ENCODE measurements around the gene KLC1. TPM values are rescaled to one million over a fixed set of nuclear protein-coding genes. Genes with fewer than 3 reads are reported as not detected.

Gene KLC1
- total RNA-seq, 1 experiment from 2014 or later: 55.8 TPM

- DNase-seq (ENCODE audit: low read depth): no peak
- in situ Hi-C loops (cut with HindIII; ENCODE audit: low pct_unique_long_range_greater_than_20kb, low sequenced_read_pairs): no loop called here
These were observed 107.8 kb downstream of the KLC1 start for GRCh38 chr14:103736546-103737431.

- in situ Hi-C loops (cut with HindIII; ENCODE audit: low pct_unique_long_range_greater_than_20kb, low sequenced_read_pairs): no loop called here
These were observed 108.5 kb downstream of the KLC1 start for GRCh38 chr14:103737432-103738045.

GRCh38 chr14:103738166-103738565, 109.2 kb downstream of the KLC1 start:
- in situ Hi-C loops (cut with HindIII; ENCODE audit: low pct_unique_long_range_greater_than_20kb, low sequenced_read_pairs): no loop called here
- DNase-seq (ENCODE audit: low read depth): no peak

More at GRCh38 chr14:103737432-103738045, 108.5 kb downstream of the KLC1 start:
- no peak for DNase-seq (ENCODE audit: low read depth)

GRCh38 chr14:103738701-103739451, 109.9 kb downstream of the KLC1 start:
- DNase-seq (ENCODE audit: low read depth): no peak
- in situ Hi-C loops (cut with HindIII; ENCODE audit: low pct_unique_long_range_greater_than_20kb, low sequenced_read_pairs): no loop called here

- no peak for DNase-seq (ENCODE audit: low read depth)
- in situ Hi-C loops (cut with HindIII; ENCODE audit: low pct_unique_long_range_greater_than_20kb, low sequenced_read_pairs): no loop called here
These were observed 110.4 kb downstream of the KLC1 start for GRCh38 chr14:103739466-103739792.

GRCh38 chr14:103739793-103740501, 110.9 kb downstream of the KLC1 start:
- no peak for DNase-seq (ENCODE audit: low read depth)
- in situ Hi-C loops (cut with HindIII; ENCODE audit: low pct_unique_long_range_greater_than_20kb, low sequenced_read_pairs): no loop called here

GRCh38 chr14:103740991-103741689, 112.1 kb downstream of the KLC1 start:
- no peak for DNase-seq (ENCODE audit: low read depth)
- in situ Hi-C loops (cut with HindIII; ENCODE audit: low pct_unique_long_range_greater_than_20kb, low sequenced_read_pairs): no loop called here

GRCh38 chr14:103741876-103742275, 112.9 kb downstream of the KLC1 start:
- in situ Hi-C loops (cut with HindIII; ENCODE audit: low pct_unique_long_range_greater_than_20kb, low sequenced_read_pairs): no loop called here
- DNase-seq (ENCODE audit: low read depth): no peak

GRCh38 chr14:103742499-103743255, 113.7 kb downstream of the KLC1 start:
- no peak for DNase-seq (ENCODE audit: low read depth)
- in situ Hi-C loops (cut with HindIII; ENCODE audit: low pct_unique_long_range_greater_than_20kb, low sequenced_read_pairs): no loop called here

GRCh38 chr14:103743691-103744090, 114.7 kb downstream of the KLC1 start:
- in situ Hi-C loops (cut with HindIII; ENCODE audit: low pct_unique_long_range_greater_than_20kb, low sequenced_read_pairs): no loop called here
- no peak for DNase-seq (ENCODE audit: low read depth)

GRCh38 chr14:103744621-103745395, 115.8 kb downstream of the KLC1 start:
- no peak for DNase-seq (ENCODE audit: low read depth)
- in situ Hi-C loops (cut with HindIII; ENCODE audit: low pct_unique_long_range_greater_than_20kb, low sequenced_read_pairs): no loop called here

- DNase-seq (ENCODE audit: low read depth): no peak
- in situ Hi-C loops (cut with HindIII; ENCODE audit: low pct_unique_long_range_greater_than_20kb, low sequenced_read_pairs): no loop called here
These were observed 116.4 kb downstream of the KLC1 start for GRCh38 chr14:103745424-103745823.

- no peak for DNase-seq (ENCODE audit: low read depth)
- in situ Hi-C loops (cut with HindIII; ENCODE audit: low pct_unique_long_range_greater_than_20kb, low sequenced_read_pairs): no loop called here
These were observed 117.7 kb downstream of the KLC1 start for GRCh38 chr14:103746701-103747100.

- no peak for DNase-seq (ENCODE audit: low read depth)
- in situ Hi-C loops (cut with HindIII; ENCODE audit: low pct_unique_long_range_greater_than_20kb, low sequenced_read_pairs): no loop called here
These were observed 119.5 kb downstream of the KLC1 start for GRCh38 chr14:103748534-103748857.

GRCh38 chr14:103749452-103749851, 120.4 kb downstream of the KLC1 start:
- DNase-seq (ENCODE audit: low read depth): no peak
- in situ Hi-C loops (cut with HindIII; ENCODE audit: low pct_unique_long_range_greater_than_20kb, low sequenced_read_pairs): no loop called here

- in situ Hi-C loops (cut with HindIII; ENCODE audit: low pct_unique_long_range_greater_than_20kb, low sequenced_read_pairs): no loop called here
- no peak for DNase-seq (ENCODE audit: low read depth)
These were observed 120.8 kb downstream of the KLC1 start for GRCh38 chr14:103749860-103750259.
